GM12873 (cell line): Measurements from ENCODE around the gene VPS13A.

ENCODE experiments used
- CTCF ChIP-seq: IDR thresholded peaks from 2 replicates; pipeline ENCODE4 v1.5.1; 2012; ENCODE audit warnings: low read depth, mild to moderate bottlenecking, moderate library complexity, low read length, control low read depth; ENCODE audit not compliant: insufficient read depth; ENCODE audit errors: missing control alignments

VPS13A gene

GRCh38 chr9:77188242-77188641 lies 10.9 kb downstream of the VPS13A start:
- TF ChIP-seq CTCF, result no peak

- TF ChIP-seq CTCF, result no peak
Measured at GRCh38 chr9:77194423-77194822, 17.1 kb downstream of the VPS13A start.

- no peak for TF ChIP-seq CTCF
Measured at GRCh38 chr9:77210116-77210515, 32.8 kb downstream of the VPS13A start.

GRCh38 chr9:77211561-77211960 lies 34.2 kb downstream of the VPS13A start:
- TF ChIP-seq CTCF, result no peak

- TF ChIP-seq CTCF, result no peak
Measured at GRCh38 chr9:77212801-77213200, 35.5 kb downstream of the VPS13A start.

GRCh38 chr9:77215874-77216273 lies 38.5 kb downstream of the VPS13A start:
- TF ChIP-seq CTCF, result no peak

- no peak for TF ChIP-seq CTCF
Measured at GRCh38 chr9:77218612-77219011, 41.3 kb downstream of the VPS13A start.
